ENCODE measurements around the gene ZNHIT1. TPM values are rescaled to one million over a fixed set of nuclear protein-coding genes. Genes with fewer than 3 reads are reported as not detected.
"Not testable (repeated sequence)": the region's sequence is repeated elsewhere in the genome, so short reads cannot be mapped to it uniquely, and the experiment has no call there.

ZNHIT1 gene
- total RNA-seq, 1 donor, result 28.1 TPM

- no peak overlapping the region for H3K4me3 ChIP-seq (ENCODE audit: low read length)
- peaks cover 5% of the 10 kb centered on the region for H3K4me1 ChIP-seq (ENCODE audit: insufficient read depth, low read length)
- H3K27me3 ChIP-seq (ENCODE audit: insufficient read depth, low read length), result peaks cover 68% of the 10 kb centered on the region
Measured at GRCh38 chr7:101179117-101179516, 38.8 kb upstream of the ZNHIT1 start.

DNA sequence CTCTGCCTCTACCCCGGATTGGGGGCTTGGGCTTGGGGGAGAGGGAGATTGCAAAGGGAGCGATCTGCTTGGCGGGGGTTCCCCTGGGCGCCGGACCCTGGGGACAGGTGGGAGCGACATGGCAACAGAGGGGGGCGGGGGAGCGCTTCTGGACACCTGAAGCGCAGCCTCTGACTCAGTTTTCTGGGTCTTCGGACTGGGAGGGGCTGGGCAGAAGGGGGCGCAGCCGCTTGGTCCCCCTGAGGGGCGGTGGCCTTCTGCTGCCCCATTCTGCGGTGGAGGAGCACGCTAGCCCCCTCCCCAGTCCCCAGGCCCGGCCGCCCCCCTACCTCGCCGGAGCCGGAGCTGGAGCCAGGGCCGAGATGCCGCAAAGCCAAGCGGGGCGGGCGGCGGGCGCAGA is 38.3 kb upstream of the ZNHIT1 start:
- peaks cover 65% of the 10 kb centered on the region for H3K27me3 ChIP-seq (ENCODE audit: insufficient read depth, low read length)
- H3K9me3 ChIP-seq (ENCODE audit: low read depth, low read length), result no peaks in the 10 kb centered on the region
- no peaks in the 10 kb centered on the region for H3K4me1 ChIP-seq (ENCODE audit: insufficient read depth, low read length)
- H3K4me3 ChIP-seq (ENCODE audit: low read length), result no peak overlapping the region

More at GRCh38 chr7:101179117-101179516, 38.8 kb upstream of the ZNHIT1 start:
- no peaks in the 10 kb centered on the region for H3K9me3 ChIP-seq (ENCODE audit: low read depth, low read length)

DNA sequence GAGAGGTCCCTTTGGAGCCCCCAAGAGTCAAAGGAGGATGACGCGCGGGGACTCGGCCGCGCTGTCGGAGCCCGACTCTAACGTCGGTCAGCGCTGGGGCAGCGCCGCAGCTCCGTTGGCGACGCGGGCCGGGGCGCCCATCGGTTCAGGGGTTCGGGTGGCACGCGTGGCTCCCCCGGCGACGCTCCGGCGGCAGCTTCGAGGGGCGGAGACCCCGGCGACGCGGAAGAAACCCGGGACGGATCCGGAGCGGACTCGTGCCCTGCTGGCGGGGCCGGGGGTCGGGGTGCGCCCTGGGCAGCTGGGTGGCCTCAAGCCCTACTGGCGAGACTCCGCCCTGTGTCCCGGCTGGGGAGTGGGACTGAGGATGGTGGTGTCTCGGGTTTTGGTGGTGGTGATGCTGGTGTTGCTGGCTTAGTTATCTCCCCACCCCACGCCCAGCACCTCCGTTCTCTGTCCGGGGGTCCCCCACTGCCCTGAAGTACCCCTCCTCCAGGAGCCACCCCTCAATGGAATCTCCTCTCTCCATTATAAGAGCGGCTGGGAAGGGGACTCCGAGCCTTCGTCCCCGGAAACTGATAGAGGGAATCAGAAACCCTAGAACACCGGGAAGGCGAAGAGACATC is 37.7 kb upstream of the ZNHIT1 start, which contains the start of gene NAT16:
NAT16 (minus strand) TSS at position 164 of the 626 bp plus-strand sequence. CDS start 5,486 bp downstream, outside the sequence.
- H3K27me3 ChIP-seq (ENCODE audit: insufficient read depth, low read length), result peaks cover 63% of the 10 kb centered on the region
- H3K9me3 ChIP-seq (ENCODE audit: low read depth, low read length), result no peaks in the 10 kb centered on the region
- no peaks in the 10 kb centered on the region for H3K4me1 ChIP-seq (ENCODE audit: insufficient read depth, low read length)
- no peak within 1 kb of the TSS for H3K4me3 ChIP-seq (ENCODE audit: low read length)

- Histone ChIP-seq H3K27me3 (ENCODE audit: insufficient read depth, low read length) (peaks cover 28% of the 10 kb centered on the region), H3K4me3 (ENCODE audit: low read length) (no peak overlapping the region), H3K4me1 (ENCODE audit: insufficient read depth, low read length) (peaks cover 6% of the 10 kb centered on the region), H3K9me3 (ENCODE audit: low read depth, low read length) (no peaks in the 10 kb centered on the region)
Measured at GRCh38 chr7:101185258-101185839, 32.6 kb upstream of the ZNHIT1 start.

DNA sequence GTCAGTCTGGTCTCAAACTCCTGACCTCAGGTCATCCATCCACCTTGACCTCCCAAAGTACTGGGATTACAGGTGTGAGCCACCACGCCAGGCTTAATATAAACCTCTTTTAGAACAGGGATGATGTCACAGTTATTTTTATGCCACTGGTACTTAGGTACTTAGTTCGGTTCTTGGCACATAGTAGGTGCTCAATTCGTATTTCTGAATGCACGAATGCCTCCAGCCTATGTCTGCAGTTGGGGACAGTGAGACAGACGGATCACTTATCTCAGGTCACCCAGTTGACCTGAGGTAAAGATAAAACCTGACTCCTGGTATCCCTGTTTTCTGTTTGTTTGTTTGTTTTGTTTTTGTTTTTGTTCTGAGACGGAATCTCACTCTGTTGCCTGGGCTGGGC is 31.8 kb upstream of the ZNHIT1 start:
- Histone ChIP-seq H3K4me3 (ENCODE audit: low read length) (no peak overlapping the region), H3K4me1 (ENCODE audit: insufficient read depth, low read length) (peaks cover 6% of the 10 kb centered on the region), H3K9me3 (ENCODE audit: low read depth, low read length) (no peaks in the 10 kb centered on the region), H3K27me3 (ENCODE audit: insufficient read depth, low read length) (peaks cover 20% of the 10 kb centered on the region)

- Histone ChIP-seq H3K27me3 (ENCODE audit: insufficient read depth, low read length) (peaks cover 16% of the 10 kb centered on the region), H3K4me3 (ENCODE audit: low read length) (no peak overlapping the region), H3K9me3 (ENCODE audit: low read depth, low read length) (no peaks in the 10 kb centered on the region), H3K4me1 (ENCODE audit: insufficient read depth, low read length) (peaks cover 6% of the 10 kb centered on the region)
Measured at GRCh38 chr7:101186844-101187428, 31.0 kb upstream of the ZNHIT1 start.

DNA sequence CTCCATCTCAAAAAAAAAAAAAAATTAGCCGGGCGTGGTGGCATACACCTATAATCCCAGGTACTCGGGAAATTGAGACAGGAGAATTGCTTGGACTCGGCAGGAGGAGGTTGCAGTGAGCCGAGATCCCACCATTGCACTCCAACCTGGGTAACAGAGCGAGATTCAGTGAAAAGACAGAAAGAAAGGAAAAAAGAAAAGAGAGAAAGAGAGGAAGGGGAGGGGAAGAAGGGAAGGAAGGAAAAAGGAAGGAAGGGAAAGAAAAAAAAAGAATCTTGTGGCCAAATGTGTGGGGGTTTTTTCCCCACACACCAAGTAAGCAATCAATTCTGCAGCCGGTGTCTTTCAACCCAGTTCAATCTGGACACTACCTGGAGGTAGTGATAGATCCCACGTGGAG is 28.9 kb upstream of the ZNHIT1 start:
- peaks cover 6% of the 10 kb centered on the region for H3K4me1 ChIP-seq (ENCODE audit: insufficient read depth, low read length)
- peaks cover 9% of the 10 kb centered on the region for H3K27me3 ChIP-seq (ENCODE audit: insufficient read depth, low read length)
- no peak overlapping the region for H3K4me3 ChIP-seq (ENCODE audit: low read length)
- H3K9me3 ChIP-seq (ENCODE audit: low read depth, low read length), result no peaks in the 10 kb centered on the region

DNA sequence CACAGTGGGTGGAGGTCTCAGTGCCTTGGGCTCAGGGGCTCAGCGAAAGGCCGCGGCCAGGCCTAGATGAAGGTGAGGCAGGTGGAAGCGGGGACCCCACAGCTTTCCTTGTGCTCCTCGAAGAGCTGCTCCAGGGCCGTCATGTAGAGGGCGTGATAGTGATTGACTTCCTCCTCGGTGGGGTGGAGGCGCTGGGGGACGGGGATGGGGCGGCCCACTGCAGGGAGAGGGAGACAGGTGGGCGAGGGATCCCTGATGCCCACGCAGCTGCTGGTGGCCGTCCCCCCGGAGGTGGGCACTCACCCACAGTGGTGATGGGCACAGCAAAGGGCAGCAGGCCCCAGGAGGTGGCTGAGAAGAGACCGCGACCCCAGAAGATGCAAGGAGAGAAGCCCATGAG is 22.1 kb upstream of the ZNHIT1 start:
- H3K9me3 ChIP-seq (ENCODE audit: low read depth, low read length), result no peaks in the 10 kb centered on the region
- H3K4me3 ChIP-seq (ENCODE audit: low read length), result no peak overlapping the region
- peaks cover 2% of the 10 kb centered on the region for H3K4me1 ChIP-seq (ENCODE audit: insufficient read depth, low read length)
- peaks cover 6% of the 10 kb centered on the region for H3K27me3 ChIP-seq (ENCODE audit: insufficient read depth, low read length)

GRCh38 chr7:101197991-101198390 is 20.0 kb upstream of the ZNHIT1 start:
- H3K9me3 ChIP-seq (ENCODE audit: low read depth, low read length), result no peaks in the 10 kb centered on the region
- H3K27me3 ChIP-seq (ENCODE audit: insufficient read depth, low read length), result peaks cover 17% of the 10 kb centered on the region
- peaks cover 13% of the 10 kb centered on the region for H3K4me1 ChIP-seq (ENCODE audit: insufficient read depth, low read length)
- H3K4me3 ChIP-seq (ENCODE audit: low read length), result no peak overlapping the region

DNA sequence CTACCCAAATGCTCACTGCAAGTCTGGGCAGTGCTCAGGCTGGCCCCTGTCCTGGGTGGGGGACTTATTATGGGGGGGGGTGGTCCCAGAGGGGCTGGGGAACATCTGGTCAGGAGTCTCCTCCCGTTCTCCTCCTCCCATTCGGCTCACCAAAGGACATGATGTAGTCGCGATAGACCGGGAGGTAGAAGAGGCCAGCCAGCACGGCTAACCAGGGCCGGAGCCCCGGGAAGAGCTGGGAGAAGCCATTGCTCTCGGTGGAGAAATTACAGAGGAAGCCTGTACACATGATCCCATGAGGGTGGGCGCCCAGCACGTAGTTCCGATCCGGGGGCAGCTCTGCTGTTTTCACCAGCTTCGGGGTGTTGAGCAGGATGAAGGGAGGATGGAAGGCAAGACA is 19.5 kb upstream of the ZNHIT1 start:
- Histone ChIP-seq H3K9me3 (ENCODE audit: low read depth, low read length) (no peaks in the 10 kb centered on the region), H3K27me3 (ENCODE audit: insufficient read depth, low read length) (peaks cover 17% of the 10 kb centered on the region), H3K4me3 (ENCODE audit: low read length) (no peak overlapping the region), H3K4me1 (ENCODE audit: insufficient read depth, low read length) (peaks cover 16% of the 10 kb centered on the region)

GRCh38 chr7:101199522-101199921 is 18.4 kb upstream of the ZNHIT1 start:
- H3K4me1 ChIP-seq (ENCODE audit: insufficient read depth, low read length), result peaks cover 25% of the 10 kb centered on the region
- H3K27me3 ChIP-seq (ENCODE audit: insufficient read depth, low read length), result peaks cover 17% of the 10 kb centered on the region
- not testable (repeated sequence) for H3K9me3 ChIP-seq (ENCODE audit: low read depth, low read length); H3K4me3 ChIP-seq (ENCODE audit: low read length)

DNA sequence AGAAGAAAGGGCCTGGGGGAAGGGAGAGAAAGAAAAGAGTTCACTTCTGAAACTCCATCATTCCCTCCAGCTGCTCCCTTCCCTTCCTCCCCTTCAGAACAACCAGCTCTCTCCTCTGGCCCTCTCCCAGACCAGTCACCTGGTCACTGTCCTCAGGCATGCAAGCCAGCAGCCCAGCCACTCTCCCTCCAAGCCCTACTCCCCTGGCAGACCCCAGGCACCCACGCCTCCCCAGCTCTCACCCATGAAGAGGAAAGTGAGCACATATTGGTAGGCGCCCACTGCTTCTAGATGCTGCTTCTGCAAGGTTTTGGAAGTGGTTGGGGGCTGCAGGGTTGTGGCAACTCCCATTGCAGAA is 17.5 kb upstream of the ZNHIT1 start:
- Histone ChIP-seq H3K27me3 (ENCODE audit: insufficient read depth, low read length) (peaks cover 17% of the 10 kb centered on the region), H3K9me3 (ENCODE audit: low read depth, low read length) (no peaks in the 10 kb centered on the region), H3K4me1 (ENCODE audit: insufficient read depth, low read length) (peaks cover 25% of the 10 kb centered on the region), H3K4me3 (ENCODE audit: low read length) (no peak overlapping the region)

DNA sequence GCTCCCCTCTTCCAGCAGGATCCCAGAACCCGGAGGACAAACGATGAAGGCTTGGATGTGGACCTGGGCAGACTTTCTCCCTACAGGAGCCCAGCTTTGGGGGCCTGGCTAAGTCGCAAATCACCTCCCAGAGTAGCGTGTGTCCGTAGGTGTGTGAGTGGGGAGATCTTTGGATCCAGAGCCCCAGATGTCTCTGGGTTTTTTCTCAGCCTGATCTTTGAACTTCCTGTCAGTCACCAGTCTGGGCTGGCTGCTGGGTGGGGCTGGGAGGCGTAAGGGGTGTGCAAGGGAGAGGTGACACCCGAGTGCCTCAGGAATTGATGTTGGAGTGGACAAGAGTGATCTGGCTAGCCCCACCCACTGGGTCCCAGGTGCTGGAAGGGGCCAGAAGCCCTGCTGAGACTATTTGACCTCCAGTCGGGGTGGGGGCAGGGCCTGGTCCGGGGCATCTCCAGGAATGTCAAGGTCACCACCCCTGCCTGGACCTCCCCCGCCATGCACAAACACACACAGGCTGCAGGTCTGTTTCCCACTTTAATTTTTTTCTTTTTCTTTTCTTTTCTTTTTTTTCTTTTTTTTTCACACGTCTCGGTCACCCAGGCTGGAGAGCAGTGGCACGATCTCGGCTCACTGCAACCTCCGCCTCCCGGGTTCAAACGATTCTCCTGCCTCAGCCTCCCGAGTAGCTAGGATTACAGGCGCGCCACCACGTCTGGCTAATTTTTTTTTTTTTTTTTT is 16.9 kb upstream of the ZNHIT1 start, which contains the start of gene MOGAT3:
MOGAT3 (minus strand) TSS at position 175 of the 738 bp plus-strand sequence. CDS start 182 bp downstream, outside the sequence.
- H3K9me3 ChIP-seq (ENCODE audit: low read depth, low read length), result no peaks in the 10 kb centered on the region
- no peak within 1 kb of the TSS for H3K4me3 ChIP-seq (ENCODE audit: low read length)

DNA sequence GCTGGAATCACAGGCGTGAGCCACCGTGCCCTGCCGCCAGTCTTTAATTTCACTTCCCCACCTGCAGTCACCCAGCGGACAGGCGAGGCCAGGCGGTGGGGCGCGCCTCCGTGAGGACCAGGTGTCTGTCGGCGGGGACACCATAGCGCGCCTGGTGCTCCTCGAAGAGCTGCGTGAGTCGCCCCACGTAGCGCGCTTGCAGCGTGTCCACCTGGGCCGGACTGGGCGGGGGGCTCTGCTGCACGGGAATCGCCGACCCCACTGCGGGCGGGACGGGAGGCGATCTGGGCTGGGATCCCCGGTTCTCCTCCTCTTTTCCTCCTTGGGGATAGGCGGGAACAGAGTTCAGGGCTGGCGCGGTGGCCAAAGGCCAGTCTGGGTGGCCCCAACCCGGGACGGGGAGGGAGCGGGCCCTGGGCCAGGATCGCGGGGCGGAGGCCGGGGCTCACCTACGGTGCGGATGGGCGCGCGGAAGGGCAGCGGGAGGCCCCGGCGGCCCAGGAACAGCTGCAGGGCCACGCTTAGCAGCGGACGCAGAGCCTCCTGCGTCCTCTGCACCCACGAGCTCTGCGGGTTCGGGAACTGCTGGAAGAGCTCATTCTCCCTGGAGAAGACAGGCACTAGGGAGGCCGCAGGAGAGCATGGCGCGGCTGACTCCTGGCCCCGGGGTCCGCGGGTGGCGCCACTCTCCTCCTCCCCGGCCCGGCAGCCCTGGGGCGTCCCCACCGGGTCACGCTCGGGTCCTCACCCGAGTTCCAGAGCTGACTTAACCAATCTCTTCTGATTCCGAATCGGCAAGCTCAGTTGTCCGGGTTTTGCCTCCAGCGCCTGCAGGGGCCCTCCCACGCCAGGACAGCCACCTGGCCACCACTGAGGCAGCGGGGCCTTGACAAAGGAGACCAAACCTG is 16.0 kb upstream of the ZNHIT1 start:
- H3K4me3 ChIP-seq (ENCODE audit: low read length), result no peak overlapping the region
- no peaks in the 10 kb centered on the region for H3K9me3 ChIP-seq (ENCODE audit: low read depth, low read length)
- H3K4me1 ChIP-seq (ENCODE audit: insufficient read depth, low read length), result peaks cover 25% of the 10 kb centered on the region
- H3K27me3 ChIP-seq (ENCODE audit: insufficient read depth, low read length), result peaks cover 17% of the 10 kb centered on the region

More for the DNA sequence above, 16.9 kb upstream of the ZNHIT1 start, which contains the start of gene MOGAT3:
- Histone ChIP-seq H3K4me1 (ENCODE audit: insufficient read depth, low read length) (peaks cover 25% of the 10 kb centered on the region), H3K27me3 (ENCODE audit: insufficient read depth, low read length) (peaks cover 17% of the 10 kb centered on the region)

Measured in mononuclear cell (primary cell).